NCI-H2029 (cell line): Measurements from ENCODE around the gene SEC62.

Source experiments
- DNase-seq: peaks from one replicate; lab custom pipeline; 2025; lab: John Stamatoyannopoulos, UW

Gene SEC62

DNA sequence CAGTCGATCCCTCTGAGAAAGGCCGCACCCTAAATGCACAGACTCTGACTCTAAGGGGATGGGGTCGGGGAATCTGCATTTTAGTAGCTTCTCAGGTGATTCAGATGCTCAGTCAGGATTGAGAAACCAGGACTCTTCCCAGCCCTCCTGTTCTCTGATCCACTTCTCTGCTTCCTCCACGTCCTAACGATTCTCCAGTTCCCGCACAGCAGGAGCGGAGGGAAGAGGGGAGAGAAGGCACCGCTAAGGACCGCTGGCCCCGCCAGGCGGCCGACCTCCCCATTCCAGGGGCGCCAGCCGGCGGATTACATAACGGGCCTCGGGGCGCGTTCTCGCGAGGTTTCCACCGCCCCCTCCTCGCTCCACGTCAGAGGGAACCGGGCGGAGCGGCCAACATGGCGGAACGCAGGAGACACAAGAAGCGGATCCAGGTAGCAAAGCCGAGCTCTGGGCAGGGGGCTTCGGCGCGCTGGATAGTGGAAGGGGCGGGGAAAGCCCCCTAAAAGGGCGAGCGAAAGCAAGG lies at the start of gene SEC62:
Gene SEC62 (plus strand): TSS at position 380 of the 523 bp plus-strand sequence. CDS start 16 bp downstream, at position 396.
- DNase-seq: peak; percentile 91

- peak; percentile 96 for DNase-seq
These were observed 43.4 kb upstream of the SEC62 start for GRCh38 chr3:169923189-169923588.

DNA sequence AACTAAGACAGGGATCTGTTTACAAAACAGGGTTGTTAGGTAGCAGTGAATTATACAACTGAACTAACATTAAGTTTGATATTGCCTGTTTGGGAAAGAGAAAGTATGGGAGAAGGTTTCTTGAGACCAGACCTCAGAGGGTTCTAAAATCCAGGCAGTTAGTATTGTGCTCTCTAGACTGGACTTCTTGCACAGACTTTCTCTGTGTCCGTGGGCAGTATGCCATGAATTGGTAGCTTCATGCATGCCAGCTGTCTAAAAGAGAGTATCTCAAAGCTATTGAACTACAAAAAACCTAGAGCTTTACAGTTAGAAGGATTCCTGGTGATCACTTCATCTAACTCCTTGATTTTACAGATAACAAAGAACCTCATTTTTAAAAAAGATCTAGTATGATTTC lies 42.8 kb upstream of the SEC62 start:
- no peak for DNase-seq

GRCh38 chr3:169929830-169930519 lies 36.6 kb upstream of the SEC62 start:
- DNase-seq: no peak

GRCh38 chr3:169930843-169931242 lies 35.8 kb upstream of the SEC62 start:
- no peak for DNase-seq

DNA sequence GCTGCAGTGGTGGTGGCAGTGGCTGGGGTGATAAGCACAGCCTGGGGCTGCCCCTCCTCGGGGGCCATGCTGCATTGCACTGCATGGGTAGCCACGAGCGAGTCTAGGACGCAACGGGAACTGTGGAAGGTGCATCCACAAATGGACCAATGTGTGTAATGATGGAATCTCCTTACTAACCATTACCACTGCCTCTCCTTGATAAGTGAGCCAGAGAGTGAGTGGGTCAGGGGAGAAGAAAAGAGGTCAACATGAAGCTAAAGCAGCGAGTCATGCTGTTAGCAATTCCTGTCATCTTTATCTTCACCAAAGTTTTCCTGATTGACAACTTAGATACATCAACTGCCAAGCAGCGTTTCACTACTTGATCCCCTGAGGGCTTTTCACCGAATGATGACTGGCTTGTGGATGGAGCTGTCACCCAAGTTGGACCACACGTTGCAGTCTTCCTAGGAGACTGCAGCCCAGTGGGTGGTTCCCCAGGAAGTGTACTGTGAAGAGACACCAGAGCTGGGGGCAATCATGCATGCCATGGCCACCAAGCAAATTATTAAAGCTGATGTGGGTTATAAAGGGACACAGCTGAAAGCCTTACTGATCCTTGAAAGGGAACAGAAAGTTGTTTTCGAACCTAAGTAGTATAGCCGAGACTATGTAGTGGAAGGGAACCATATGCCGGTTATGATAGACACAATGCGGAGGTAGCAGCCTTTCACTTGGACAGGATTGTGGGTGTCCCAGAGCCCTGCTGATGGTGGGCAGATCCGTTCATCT lies 34.7 kb upstream of the SEC62 start:
- DNase-seq: no peak

GRCh38 chr3:169939320-169939719 lies 27.3 kb upstream of the SEC62 start:
- no peak for DNase-seq

GRCh38 chr3:169939751-169940150 lies 26.9 kb upstream of the SEC62 start:
- no peak for DNase-seq

DNA sequence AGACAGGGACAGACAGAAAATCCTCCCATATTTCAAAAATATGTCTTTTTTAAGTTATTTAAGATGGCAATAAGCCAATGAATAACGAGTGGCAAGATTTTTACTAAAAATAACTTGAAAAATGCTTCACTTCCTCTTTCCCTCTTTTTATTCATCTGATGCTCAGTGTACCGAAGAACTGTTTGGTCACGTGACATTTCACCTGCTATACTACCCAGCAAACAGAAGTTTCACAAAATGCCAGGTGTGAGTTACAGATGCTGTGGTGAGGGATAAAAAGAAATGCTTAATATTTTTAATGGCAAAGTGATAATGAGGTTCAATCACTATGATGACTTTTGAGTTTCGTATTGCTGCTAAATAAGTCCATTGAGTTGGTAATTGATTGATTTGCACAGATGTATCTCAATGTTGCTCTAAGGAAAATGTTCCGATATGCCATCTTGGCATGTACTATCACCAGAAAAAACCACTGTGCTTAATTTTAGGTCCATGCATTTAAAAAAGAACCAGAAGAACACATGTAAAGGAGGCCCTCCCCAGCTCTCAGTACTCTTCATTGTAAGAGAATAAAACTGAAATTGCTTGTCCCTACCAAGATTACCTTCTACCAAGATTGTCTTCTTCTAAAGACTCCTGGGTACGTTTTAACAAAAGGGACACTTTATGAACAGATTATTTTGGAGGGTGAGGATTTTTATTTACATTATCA lies 26.0 kb upstream of the SEC62 start:
- DNase-seq: no peak

DNA sequence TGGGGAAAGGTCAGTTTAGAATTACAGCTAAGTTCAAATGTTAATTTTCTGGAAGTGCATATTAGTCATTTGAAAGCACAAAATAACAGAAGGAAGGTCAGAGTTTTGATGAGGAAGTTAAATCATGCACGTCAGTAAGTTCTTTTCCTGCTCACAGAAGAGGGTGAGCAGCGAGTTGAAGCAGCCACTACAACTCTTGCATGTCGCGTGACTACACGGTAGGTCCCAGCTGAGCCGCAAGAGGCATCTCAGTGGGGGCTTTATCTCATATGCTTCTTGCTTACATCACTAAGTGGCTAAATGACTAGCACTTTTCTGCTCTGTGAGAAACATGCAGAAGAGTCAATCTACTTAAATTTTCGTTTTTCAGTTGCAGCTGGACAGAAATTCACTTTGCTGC lies 21.3 kb upstream of the SEC62 start:
- no peak for DNase-seq

GRCh38 chr3:169946336-169946735 lies 20.3 kb upstream of the SEC62 start:
- no peak for DNase-seq

GRCh38 chr3:169948559-169949448 lies 17.8 kb upstream of the SEC62 start:
- peak; percentile 64 for DNase-seq

GRCh38 chr3:169952045-169952444 lies 14.6 kb upstream of the SEC62 start:
- DNase-seq: no peak

- DNase-seq: no peak
These were observed 13.0 kb upstream of the SEC62 start for GRCh38 chr3:169953462-169954141.

DNA sequence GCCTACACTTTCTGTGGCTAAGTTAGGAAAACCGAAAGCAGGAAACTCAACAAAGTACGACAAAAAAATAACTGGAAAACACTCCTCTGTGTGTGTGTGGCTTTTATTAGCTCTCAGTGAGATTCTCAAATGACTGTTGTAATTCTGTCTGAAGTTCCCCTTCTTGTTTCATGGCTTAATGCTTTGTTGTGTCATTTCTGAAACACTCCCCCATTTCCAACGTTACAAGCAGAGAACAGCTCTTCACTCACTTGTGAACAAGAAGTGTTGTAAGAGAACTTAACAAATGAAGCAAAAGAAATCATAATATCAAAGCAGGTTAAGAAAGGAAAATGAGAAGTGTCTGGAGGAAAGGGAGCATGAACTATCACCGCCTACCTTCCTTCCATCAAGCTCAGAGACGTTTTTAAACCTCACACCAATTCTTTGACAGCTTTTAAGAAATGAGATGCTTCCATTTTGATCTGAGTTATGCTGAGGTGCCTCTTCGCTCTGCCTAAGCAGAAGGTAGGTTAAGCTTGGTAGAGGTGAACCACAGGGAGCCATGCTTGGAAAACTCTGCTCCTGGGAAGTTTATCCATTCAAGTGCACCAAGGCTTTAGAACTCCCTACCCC lies 12.4 kb upstream of the SEC62 start:
- DNase-seq: no peak

- no peak for DNase-seq
These were observed 11.2 kb upstream of the SEC62 start for GRCh38 chr3:169955406-169955805.

DNA sequence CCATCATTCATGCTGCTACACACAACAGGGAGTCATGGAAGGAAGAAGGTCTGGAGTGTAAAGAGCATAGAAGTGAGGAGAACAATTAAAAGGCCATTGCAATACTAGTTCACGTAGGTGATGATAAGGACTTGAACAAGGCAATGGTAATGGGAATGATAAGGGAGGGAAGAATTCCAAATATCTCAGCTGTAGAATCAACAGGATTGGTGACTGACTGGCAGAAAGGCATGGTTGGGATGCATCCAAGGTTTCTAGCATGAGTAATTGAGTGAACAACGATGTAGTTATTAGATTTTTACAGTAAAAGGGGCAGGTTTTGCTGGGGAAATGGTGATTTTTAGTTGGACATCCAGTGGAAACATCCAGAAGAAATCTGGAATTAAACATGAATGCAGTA lies 2.4 kb upstream of the SEC62 start:
- no peak for DNase-seq

DNA sequence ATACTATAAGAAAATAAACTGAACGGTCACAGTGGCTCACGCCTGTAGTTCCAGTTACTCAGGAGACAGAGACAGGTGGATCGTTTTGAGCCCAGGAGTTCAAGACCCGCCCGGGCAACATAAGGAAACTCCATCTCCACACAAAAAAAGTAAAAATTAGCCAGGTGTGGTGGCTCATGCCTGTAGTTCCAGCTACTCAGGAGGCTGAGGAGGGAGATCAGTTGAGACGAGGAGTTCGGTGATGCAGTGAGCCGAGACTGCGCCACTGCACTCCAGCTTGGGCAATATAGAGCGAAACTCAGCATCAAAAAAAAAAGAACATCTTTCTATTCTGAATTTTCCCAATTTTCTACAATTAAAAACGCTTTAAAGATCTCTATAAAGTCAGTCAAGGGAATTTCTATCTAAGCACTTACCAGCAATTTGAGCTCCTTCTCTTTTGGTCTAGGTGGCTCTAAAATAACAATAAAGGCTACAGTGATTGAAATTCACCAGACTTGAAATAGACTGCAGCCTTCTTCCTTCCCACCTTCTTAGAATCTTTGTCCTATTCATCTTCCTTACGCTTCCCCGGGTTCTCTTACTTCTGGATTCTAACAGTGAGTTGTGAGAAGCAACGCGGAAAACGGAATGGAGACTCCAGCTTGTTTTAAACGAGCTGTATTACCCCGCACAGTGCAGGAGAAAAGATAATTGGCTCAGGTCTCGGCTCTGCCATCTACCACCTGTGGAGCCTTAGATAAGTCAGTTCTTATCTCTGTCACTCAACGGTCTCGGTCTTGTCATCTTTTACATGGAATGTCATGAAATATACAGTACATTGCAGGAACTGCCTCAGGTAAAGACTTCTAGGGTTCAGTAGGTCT lies 812 bp upstream of the SEC62 start:
- no peak for DNase-seq
